GM12875 (cell line): ENCODE results near the gene TMEM127.
"Not testable (repeated sequence)": the region's sequence is repeated elsewhere in the genome, so short reads cannot be mapped to it uniquely, and the experiment has no call there.

Experiments
- H3K4me3 ChIP-seq: one replicate; pipeline ENCODE4 v1.5.1; 2011; ENCODE audit warnings: low read depth, low read length, control low read depth
- TF ChIP-seq, protein P1 (sequence below): IDR thresholded peaks from 2 replicates; pipeline ENCODE4 v1.5.1; 2011; ENCODE audit warnings: low read depth, mild to moderate bottlenecking, control low read depth, inconsistent platforms, low read length, moderate library complexity, borderline replicate concordance; ENCODE audit not compliant: insufficient read depth

TMEM127 gene

DNA sequence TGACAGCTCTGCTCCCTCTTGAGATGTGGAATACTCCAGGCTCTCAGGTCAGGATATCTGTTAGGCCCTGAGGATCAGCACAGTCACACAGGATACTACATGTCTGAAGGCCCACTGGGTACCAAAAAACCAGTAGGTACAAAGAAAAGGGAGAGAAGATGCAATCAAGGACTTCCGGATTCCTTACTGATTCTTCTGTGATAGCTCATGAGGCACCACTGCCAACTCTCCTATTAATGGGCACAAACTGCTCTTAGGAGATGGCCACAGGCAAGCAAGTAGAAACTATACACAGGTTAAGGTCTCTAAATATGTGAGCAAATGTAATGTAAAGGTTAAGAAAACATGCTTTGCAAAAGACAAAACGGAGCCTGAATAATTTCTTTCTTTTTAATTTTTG lies 3.5 kb downstream of the TMEM127 start:
- TF ChIP-seq, protein P1, sequence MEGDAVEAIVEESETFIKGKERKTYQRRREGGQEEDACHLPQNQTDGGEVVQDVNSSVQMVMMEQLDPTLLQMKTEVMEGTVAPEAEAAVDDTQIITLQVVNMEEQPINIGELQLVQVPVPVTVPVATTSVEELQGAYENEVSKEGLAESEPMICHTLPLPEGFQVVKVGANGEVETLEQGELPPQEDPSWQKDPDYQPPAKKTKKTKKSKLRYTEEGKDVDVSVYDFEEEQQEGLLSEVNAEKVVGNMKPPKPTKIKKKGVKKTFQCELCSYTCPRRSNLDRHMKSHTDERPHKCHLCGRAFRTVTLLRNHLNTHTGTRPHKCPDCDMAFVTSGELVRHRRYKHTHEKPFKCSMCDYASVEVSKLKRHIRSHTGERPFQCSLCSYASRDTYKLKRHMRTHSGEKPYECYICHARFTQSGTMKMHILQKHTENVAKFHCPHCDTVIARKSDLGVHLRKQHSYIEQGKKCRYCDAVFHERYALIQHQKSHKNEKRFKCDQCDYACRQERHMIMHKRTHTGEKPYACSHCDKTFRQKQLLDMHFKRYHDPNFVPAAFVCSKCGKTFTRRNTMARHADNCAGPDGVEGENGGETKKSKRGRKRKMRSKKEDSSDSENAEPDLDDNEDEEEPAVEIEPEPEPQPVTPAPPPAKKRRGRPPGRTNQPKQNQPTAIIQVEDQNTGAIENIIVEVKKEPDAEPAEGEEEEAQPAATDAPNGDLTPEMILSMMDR: no peak
- H3K4me3 ChIP-seq: no peak overlapping the region

DNA sequence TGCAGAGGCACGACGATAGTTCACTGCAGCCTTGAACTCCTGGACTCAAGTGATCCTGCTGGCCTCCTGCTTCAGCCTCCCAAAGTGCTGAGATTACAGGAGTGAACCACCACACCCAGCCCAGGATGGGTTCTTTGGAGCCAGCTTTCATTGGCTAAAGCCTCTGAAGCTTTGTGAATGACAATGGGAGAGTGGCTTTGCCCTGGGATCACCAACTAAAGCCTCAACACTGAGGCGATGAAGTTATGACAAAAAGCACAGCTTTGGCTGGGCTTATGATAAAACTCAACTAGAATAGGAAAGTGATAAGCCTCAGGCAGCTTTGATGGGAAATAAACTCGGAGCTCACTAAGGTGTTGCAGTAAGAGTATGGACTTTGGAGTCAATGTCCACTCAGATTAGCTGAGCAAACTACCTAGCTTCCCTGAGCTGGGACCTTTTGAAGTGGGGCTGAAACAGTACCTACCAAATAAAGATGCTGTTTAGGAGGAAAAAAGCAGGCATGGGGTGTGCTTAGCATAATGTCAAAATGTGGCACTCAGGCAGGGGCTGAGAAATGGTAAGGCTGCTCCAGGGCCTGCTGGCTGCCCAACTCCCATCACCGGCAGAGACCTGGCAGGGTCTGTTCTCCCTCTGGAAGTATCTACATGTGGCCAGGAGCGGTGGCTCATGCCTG lies 4.3 kb downstream of the TMEM127 start:
- TF ChIP-seq, protein P1: no peak
- H3K4me3 ChIP-seq: no peak overlapping the region

DNA sequence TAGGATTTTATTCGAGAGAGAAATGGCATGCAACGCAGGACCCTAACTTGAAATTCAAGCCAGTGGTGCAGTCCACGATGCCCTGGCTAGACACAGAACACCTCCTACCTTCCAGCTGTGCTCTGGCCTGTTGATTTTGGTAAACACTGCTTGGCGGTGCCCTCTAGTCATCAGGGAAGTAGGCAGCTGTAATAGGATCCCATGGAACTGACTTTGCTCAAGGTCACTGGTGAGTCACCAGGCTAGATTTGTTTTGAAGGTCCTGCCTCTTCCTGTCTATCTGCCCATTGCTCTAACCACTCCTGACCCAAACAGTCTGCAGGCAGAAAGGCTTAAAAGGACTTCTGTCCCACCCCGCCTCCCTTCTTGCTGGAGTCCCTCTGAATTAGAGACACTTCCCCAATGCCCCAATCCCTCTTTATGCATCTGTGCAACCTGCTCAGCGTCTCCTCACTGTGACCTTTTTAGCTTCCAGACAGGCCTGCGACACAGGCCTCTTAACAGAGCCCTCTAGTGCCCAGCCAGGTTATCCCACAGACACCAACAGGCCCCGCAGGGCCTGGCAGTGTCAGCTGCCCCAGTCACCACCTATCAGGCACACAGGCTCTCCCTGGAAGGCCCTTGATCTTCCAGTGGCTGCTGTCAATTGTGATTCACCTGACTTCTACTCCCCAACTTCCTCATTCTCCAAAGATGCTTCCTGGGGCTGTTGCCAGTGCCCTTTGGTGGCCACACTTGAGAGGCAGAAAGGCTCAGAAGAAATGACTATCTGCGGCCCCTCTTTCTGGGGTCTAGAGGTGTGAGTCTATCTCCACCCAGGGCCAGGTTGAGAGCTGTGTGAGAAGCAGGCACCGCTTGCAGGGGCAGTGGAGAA lies 5.2 kb downstream of the TMEM127 start:
- H3K4me3 ChIP-seq: no peak overlapping the region
- TF ChIP-seq, protein P1: peak; percentile 66

DNA sequence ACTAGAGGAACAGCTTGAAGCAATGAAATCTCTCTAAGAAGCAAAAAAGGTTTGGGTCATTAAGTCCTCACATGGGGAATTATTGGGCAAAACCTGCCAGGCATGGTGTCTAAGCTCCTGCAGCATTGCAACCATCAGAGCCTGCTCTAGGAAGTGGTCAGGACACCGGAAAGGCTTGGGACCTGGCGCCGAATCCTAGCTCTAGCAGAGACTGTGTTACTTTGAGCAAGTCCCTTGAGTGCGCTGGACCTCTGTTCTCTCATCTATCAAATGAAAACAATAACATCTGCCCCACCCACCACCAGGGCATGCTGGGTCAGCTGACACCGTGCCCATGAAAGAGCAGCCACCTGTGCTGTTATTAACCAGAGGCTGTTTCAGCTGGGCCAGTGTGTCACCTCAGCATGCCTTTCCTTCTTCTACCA lies 6.3 kb downstream of the TMEM127 start:
- no peak overlapping the region for H3K4me3 ChIP-seq

DNA sequence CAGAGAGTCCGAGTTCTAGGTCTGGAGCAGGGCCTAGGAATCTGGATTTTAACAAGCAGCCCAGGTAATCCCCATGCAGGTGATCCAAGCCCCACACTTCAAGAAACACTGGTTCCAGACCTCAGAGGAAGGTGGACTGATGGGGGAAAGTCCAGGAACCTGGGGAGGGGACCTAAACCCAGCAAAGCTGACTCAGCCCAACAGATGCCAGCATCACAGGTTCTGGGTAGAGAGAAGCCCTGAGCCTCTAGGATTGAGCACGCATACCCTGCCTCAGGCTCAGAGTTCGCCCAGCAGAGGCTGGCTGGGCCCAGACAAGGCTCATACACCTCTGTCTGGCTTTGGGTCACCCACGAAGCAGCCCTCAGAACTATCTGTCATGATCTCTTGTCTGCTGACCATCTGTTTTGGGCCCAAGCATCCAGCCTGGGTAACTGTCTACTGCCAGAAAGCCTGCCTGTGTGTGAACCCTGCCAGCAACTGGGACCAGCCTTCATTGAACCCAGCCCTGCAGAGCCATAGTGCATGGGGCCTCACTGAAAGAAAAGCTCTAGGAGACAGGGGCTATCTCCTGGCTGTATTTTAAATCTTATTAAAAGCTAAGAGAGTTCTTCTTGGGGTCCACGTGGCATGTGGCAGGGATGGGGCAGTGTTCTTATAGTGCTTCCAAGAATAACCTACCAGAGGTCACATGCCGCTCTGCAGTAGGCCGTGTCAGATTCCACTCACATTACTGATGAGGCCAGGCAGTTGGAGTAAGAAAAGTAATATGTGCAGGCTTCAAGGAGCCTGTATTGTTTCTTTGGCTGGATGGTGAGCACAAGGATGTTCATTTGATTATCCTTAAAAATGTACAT lies 7.4 kb downstream of the TMEM127 start:
- TF ChIP-seq, protein P1: no peak
- H3K4me3 ChIP-seq: no peak overlapping the region

More for the DNA sequence above, 6.3 kb downstream of the TMEM127 start:
- TF ChIP-seq, protein P1: no peak

DNA sequence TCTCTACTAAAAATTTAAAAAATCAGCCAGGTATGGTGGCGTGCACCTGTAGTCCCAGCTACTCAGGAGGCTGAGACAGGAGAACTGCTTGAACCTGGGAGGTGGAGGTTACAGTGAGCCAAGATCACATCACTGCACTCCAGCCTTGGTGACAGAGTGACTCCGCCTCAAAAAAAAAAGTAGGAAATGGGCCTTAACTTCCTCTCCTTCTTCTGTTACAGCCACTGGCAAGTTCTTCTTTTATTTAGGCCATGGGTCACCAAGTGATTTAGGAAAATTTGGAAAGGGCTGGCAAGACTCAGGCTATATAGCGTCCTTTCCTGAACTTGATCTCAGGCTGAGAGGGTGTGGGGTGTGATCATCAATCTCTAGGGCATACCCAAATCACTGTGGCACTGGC lies 8.1 kb downstream of the TMEM127 start:
- not testable (repeated sequence) for H3K4me3 ChIP-seq

DNA sequence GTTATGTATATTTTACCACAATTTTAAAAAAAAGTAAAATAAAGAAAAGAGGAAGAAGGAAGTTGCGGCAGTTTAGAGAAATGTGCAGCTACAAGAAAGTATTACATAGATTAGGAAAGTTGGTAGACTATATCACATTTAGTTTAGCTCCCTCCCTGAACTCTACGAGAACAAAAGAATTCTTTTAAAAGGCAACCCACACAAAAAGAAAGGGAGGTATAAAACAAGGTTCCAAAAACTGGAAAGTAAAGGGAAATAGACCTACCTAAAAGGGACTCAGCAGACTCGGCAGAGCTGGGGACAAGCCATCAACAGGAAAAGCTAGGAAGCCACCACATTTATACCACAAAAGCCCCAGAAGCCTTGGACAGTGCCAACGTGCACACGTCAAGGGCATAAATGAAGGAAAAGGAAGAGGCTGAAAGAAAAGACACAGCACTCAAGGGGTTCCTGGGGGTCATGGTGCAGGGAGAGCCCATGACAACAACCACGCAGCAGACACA lies 9.1 kb downstream of the TMEM127 start:
- TF ChIP-seq, protein P1: no peak
- H3K4me3 ChIP-seq: no peak overlapping the region
